D721Med (cell line): Measurements from ENCODE around the gene PSG6.
"Not testable (repeated sequence)": the region's sequence is repeated elsewhere in the genome, so short reads cannot be mapped to it uniquely, and the experiment has no call there.

Experiments used
- DNase-seq: peaks from one replicate; pipeline ENCODE4 v3.0.0; 2011; ENCODE audit warnings: low spot score; ENCODE audit not compliant: insufficient read length
- FAIRE-seq: peaks from 2 replicates; lab custom pipeline; 2011; peaks lifted over from hg19 to GRCh38; lab: Jason Lieb, UNC
- CTCF ChIP-seq: IDR thresholded peaks from 2 replicates; pipeline ENCODE4 v1.5.1; 2012; ENCODE audit warnings: mild to moderate bottlenecking, control low read depth; ENCODE audit not compliant: insufficient read depth; ENCODE audit errors: missing control alignments

PSG6 gene

GRCh38 chr19:42872608-42873007, 45.1 kb downstream of the PSG6 start:
- no peak for TF ChIP-seq CTCF
- DNase-seq, result no peak
- FAIRE-seq, result no peak

- FAIRE-seq (no peak), DNase-seq (no peak)
- TF ChIP-seq CTCF, result no peak
Measured at GRCh38 chr19:42857544-42857867, 60.2 kb downstream of the PSG6 start.

- DNase-seq, FAIRE-seq: not testable (repeated sequence)
- TF ChIP-seq CTCF, result peak; percentile 37
Measured at GRCh38 chr19:42856866-42857543, 60.7 kb downstream of the PSG6 start.

- FAIRE-seq, DNase-seq: not testable (repeated sequence)
Measured at GRCh38 chr19:42854745-42855144, 62.9 kb downstream of the PSG6 start.

GRCh38 chr19:42853231-42853630, 64.5 kb downstream of the PSG6 start:
- not testable (repeated sequence) for FAIRE-seq

GRCh38 chr19:42852821-42853220, 64.9 kb downstream of the PSG6 start:
- FAIRE-seq, result not testable (repeated sequence)

More at GRCh38 chr19:42853231-42853630, 64.5 kb downstream of the PSG6 start:
- DNase-seq, result not testable (repeated sequence)

More at GRCh38 chr19:42852821-42853220, 64.9 kb downstream of the PSG6 start:
- DNase-seq, result not testable (repeated sequence)
